HepG2 (cell line): ENCODE results near the gene PLCG2. TPM values are rescaled to one million over a fixed set of nuclear protein-coding genes. Genes with fewer than 3 reads are reported as not detected.

ENCODE experiments used
- ATAC-seq: fragments of 200-7000 bp; cut with Tn5 transposase; 3 replicates; pipeline ENCODE4 v1.9.1; 2020; ENCODE audit warnings: mild to moderate bottlenecking, moderate library complexity
- BruUV-seq: library from RNA; stranded (reverse); fragments of 400-500 nt; replicated peaks from 2 replicates; lab custom pipeline; 2021; lab: Mats Ljungman, UMichigan
- CTCF ChIA-PET: fragments of 300-600 bp; formaldehyde crosslinking; extraction: SDS; loops from one replicate; lab custom pipeline; 2021; ENCODE audit warnings: low total read pairs, inconsistent platforms, low intra/inter-chr PET ratio; lab: Yijun Ruan, JAX
- POLR2A ChIA-PET: fragments of 350-600 bp; sonication (Branson Sonifier 250); formaldehyde crosslinking; loops from one replicate; lab custom pipeline; 2020; ENCODE audit warnings: antibody characterized with exemption, inconsistent platforms; lab: Yijun Ruan, JAX
- DNase-seq: peaks from one replicate; pipeline ENCODE4 v3.0.0-alpha.2; 2015; ENCODE audit warnings: low spot score
- FAIRE-seq: peaks from 3 replicates; lab custom pipeline; 2011; peaks lifted over from hg19 to GRCh38; lab: Jason Lieb, UNC
- H2AFZ ChIP-seq: one replicate; pipeline ENCODE4 v1.6.1; 2011; ENCODE audit warnings: low read length, inconsistent platforms
- H3K27ac ChIP-seq: fragments of 300-600 bp; 3 replicates; pipeline ENCODE4 v1.8.0; 2011; ENCODE audit warnings: mixed run types, mild to moderate bottlenecking, mixed read lengths, low read length, inconsistent platforms; ENCODE audit not compliant: insufficient read depth; ENCODE audit errors: extremely low read length
- H3K27me3 ChIP-seq, 2 experiments: fragments of 200-600 bp in 1 of 2; 2 replicates in 1 of 2; 3 replicates in 1 of 2; pipeline versions ENCODE4 v1.6.0 to v1.8.0; 2011; ENCODE audit warnings: low read length in 2 of 2, mild to moderate bottlenecking in 2 of 2, moderate library complexity in 2 of 2, inconsistent platforms in 1 of 2; ENCODE audit not compliant: insufficient read depth in 2 of 2, control insufficient read depth in 1 of 2
- H3K36me3 ChIP-seq, 2 experiments: fragments of 200-600 bp in 1 of 2; replicated peaks in 1 of 2; 2 replicates in 1 of 2; 3 replicates in 1 of 2; pipeline versions ENCODE4 v1.5.1 to v1.8.0; 2011; ENCODE audit warnings: low read length in 2 of 2, inconsistent platforms in 1 of 2; ENCODE audit not compliant: insufficient read depth in 2 of 2, control insufficient read depth in 1 of 2
- H3K4me1 ChIP-seq: 2 replicates; pipeline ENCODE4 v1.5.1; 2012; ENCODE audit warnings: low read length, inconsistent platforms; ENCODE audit not compliant: insufficient read depth
- H3K4me2 ChIP-seq: 2 replicates; pipeline ENCODE4 v1.6.0; 2011; ENCODE audit warnings: low read depth, low read length, inconsistent platforms
- H3K4me3 ChIP-seq, 3 experiments: fragments of 200-600 bp in 1 of 3; sonication (generic), shearing (Covaris generic) in 1 of 3; replicated peaks in 1 of 3; 2 replicates each; pipeline ENCODE4 v1.5.1; 2011 to 2016; ENCODE audit warnings: low read length in 3 of 3, inconsistent platforms in 2 of 3, low read depth in 2 of 3, mild to moderate bottlenecking in 2 of 3, control low read depth in 1 of 3, mixed read lengths in 1 of 3; ENCODE audit not compliant: insufficient read depth in 1 of 3
- H3K79me2 ChIP-seq: one replicate; pipeline ENCODE4 v1.6.1; 2011; ENCODE audit warnings: low read length, inconsistent platforms; ENCODE audit not compliant: insufficient read depth
- H3K9ac ChIP-seq: 2 replicates; pipeline ENCODE4 v1.6.0; 2011; ENCODE audit warnings: mild to moderate bottlenecking, low read depth, low read length, inconsistent platforms; ENCODE audit not compliant: insufficient read depth
- H3K9me3 ChIP-seq: 2 replicates; pipeline ENCODE4 v1.5.1; 2012; ENCODE audit warnings: mild to moderate bottlenecking, low read length
- H4K20me1 ChIP-seq: 2 replicates; pipeline ENCODE4 v1.6.0; 2011; ENCODE audit warnings: inconsistent platforms, mild to moderate bottlenecking, low read length, moderate library complexity; ENCODE audit not compliant: insufficient read depth
- CHCHD3 ChIP-seq: sonication (generic); formaldehyde crosslinking; IDR thresholded peaks from 2 replicates; pipeline ENCODE4 v1.8.0; 2022; ENCODE audit warnings: mild to moderate bottlenecking, missing genetic modification reagents, moderate library complexity
- SMYD3 ChIP-seq: sonication (generic); formaldehyde crosslinking; IDR thresholded peaks from 2 replicates; pipeline ENCODE4 v1.8.1; 2023; ENCODE audit warnings: mild to moderate bottlenecking, missing genetic modification reagents
- YEATS4 ChIP-seq: sonication (generic); formaldehyde crosslinking; IDR thresholded peaks from 2 replicates; pipeline ENCODE4 v1.4.0; 2020; ENCODE audit warnings: missing genetic modification reagents, borderline replicate concordance
- ZNF577 ChIP-seq: sonication (generic); formaldehyde crosslinking; IDR thresholded peaks from 2 replicates; pipeline ENCODE4 v1.4.0; 2020; ENCODE audit warnings: mild to moderate bottlenecking, low read depth, missing genetic modification reagents, borderline replicate concordance
- WGBS: methylation state at CpG from one replicate; pipeline ENCODE4 v1.1.6; 2017; ENCODE audit warnings: low lambda C conversion rate; 5-methylcytosine and 5-hydroxymethylcytosine counted together
- in situ Hi-C: cut with HindIII; loops from 2 replicates; pipeline ENCODE4 v1.10.0; 2017; ENCODE audit warnings: low pct_unique_long_range_greater_than_20kb; ENCODE audit not compliant: extremely low pct_ligation_motif_present
- intact Hi-C: fragments of 100-400 bp; cut with micrococcal nuclease; formaldehyde crosslinking; loops from one replicate; pipeline ENCODE4 v1.10.0; 2022; ENCODE audit not compliant: unreplicated experiment
- polyA plus RNA-seq, 8 experiments: library from polyadenylated mRNA; depleted of rRNA in 3 of 8; stranded (reverse) in 7 of 8; unstranded in 1 of 8; fragments of >200 nt; fragmentation: Illumina TruSeq in 4 of 8; extraction: Trizol in 4 of 8; gene quantifications; 2 replicates each; pipeline versions ENCODE4 v1.2.1 to v1.2.3, GENCODE V29; 2011 to 2016; ENCODE audit warnings: low read depth in 4 of 8, missing spikeins in 1 of 8, mixed read lengths in 1 of 8; ENCODE audit not compliant: insufficient read depth in 1 of 8
- total RNA-seq, 5 experiments: library from RNA; depleted of rRNA; stranded (reverse); fragments of >200 nt; fragmentation: Illumina TruSeq; extraction: Trizol; gene quantifications; 2 replicates each; pipeline ENCODE4 v1.2.3, GENCODE V29; 2016; ENCODE audit warnings: low read depth in 1 of 5
- TF ChIP-seq, protein P1 (sequence below): sonication (generic); formaldehyde crosslinking; IDR thresholded peaks from 2 replicates; pipeline ENCODE4 v1.9.0; 2021; ENCODE audit warnings: missing genetic modification reagents, borderline replicate concordance
- TF ChIP-seq, protein P2 (sequence below): sonication (generic); formaldehyde crosslinking; IDR thresholded peaks from 2 replicates; pipeline ENCODE4 v1.5.1; 2020; ENCODE audit warnings: mild to moderate bottlenecking, missing genetic modification reagents, borderline replicate concordance
- TF ChIP-seq, protein P3 (sequence below): sonication (generic); formaldehyde crosslinking; IDR thresholded peaks from 2 replicates; pipeline ENCODE4 v1.5.1; 2020; ENCODE audit warnings: mild to moderate bottlenecking, missing genetic modification reagents, moderate library complexity
- TF ChIP-seq, protein P4 (sequence below): sonication (generic); formaldehyde crosslinking; IDR thresholded peaks from 2 replicates; pipeline ENCODE4 v1.8.0; 2022; ENCODE audit warnings: mild to moderate bottlenecking, missing genetic modification reagents; ENCODE audit not compliant: insufficient replicate concordance

Gene PLCG2
- total and polyA plus RNA-seq, 2 of the 13 experiments (the other 11 are each of a cell fraction or from before 2014, with no cell fraction given), result 0.13 to 0.18 TPM

DNA sequence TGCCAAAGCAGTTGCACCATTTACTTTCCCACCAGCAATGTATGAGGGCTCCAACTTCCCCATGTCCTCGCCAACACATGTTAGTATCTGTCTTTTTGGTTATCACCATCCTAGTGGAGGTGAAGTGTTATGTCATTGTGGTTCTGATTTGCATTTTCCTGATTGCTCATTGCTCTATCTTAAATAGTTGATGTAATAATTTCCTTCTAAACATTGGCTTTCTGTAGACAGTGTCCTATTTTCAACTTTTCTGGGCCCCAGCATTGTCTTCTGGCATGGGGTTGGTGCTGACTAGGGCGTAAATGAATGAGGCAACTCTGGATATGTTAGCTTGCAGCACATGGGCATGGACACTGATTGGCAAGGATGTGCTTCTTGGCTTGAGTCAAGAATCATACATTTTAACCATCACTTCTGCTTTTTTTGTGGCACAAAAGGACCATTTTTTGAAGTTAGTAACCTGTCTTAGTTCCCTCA is 25.1 kb downstream of the PLCG2 start (continued):
- TF ChIP-seq, protein P1, sequence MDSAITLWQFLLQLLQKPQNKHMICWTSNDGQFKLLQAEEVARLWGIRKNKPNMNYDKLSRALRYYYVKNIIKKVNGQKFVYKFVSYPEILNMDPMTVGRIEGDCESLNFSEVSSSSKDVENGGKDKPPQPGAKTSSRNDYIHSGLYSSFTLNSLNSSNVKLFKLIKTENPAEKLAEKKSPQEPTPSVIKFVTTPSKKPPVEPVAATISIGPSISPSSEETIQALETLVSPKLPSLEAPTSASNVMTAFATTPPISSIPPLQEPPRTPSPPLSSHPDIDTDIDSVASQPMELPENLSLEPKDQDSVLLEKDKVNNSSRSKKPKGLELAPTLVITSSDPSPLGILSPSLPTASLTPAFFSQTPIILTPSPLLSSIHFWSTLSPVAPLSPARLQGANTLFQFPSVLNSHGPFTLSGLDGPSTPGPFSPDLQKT (CRISPR knock-in tag), result no peak
- TF ChIP-seq, protein P2, sequence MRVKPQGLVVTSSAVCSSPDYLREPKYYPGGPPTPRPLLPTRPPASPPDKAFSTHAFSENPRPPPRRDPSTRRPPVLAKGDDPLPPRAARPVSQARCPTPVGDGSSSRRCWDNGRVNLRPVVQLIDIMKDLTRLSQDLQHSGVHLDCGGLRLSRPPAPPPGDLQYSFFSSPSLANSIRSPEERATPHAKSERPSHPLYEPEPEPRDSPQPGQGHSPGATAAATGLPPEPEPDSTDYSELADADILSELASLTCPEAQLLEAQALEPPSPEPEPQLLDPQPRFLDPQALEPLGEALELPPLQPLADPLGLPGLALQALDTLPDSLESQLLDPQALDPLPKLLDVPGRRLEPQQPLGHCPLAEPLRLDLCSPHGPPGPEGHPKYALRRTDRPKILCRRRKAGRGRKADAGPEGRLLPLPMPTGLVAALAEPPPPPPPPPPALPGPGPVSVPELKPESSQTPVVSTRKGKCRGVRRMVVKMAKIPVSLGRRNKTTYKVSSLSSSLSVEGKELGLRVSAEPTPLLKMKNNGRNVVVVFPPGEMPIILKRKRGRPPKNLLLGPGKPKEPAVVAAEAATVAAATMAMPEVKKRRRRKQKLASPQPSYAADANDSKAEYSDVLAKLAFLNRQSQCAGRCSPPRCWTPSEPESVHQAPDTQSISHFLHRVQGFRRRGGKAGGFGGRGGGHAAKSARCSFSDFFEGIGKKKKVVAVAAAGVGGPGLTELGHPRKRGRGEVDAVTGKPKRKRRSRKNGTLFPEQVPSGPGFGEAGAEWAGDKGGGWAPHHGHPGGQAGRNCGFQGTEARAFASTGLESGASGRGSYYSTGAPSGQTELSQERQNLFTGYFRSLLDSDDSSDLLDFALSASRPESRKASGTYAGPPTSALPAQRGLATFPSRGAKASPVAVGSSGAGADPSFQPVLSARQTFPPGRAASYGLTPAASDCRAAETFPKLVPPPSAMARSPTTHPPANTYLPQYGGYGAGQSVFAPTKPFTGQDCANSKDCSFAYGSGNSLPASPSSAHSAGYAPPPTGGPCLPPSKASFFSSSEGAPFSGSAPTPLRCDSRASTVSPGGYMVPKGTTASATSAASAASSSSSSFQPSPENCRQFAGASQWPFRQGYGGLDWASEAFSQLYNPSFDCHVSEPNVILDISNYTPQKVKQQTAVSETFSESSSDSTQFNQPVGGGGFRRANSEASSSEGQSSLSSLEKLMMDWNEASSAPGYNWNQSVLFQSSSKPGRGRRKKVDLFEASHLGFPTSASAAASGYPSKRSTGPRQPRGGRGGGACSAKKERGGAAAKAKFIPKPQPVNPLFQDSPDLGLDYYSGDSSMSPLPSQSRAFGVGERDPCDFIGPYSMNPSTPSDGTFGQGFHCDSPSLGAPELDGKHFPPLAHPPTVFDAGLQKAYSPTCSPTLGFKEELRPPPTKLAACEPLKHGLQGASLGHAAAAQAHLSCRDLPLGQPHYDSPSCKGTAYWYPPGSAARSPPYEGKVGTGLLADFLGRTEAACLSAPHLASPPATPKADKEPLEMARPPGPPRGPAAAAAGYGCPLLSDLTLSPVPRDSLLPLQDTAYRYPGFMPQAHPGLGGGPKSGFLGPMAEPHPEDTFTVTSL (CRISPR knock-in tag), result no peak

DNA sequence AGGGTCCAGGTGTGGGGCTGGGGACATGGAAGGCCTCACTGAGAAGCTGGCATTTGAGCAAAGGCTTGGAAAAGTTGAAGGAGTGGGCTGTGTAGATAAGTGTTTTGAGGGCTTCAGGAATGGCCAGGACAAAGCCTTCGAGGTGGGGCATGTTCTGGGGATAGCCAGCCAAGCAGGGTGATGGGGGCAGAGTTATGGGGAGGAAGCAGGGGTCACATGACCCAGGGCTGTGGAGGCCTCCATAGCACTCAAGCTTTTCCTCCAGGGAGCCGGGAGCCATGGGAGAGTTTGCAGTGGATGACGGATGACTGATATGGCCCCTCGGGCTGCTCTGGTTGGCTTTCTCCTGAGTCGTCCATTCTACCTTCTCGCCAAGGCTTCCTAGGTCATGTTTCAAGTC is 27.6 kb downstream of the PLCG2 start:
- DNase-seq (no peak), FAIRE-seq (no peak), ATAC-seq (no peak)
- no peak for TF ChIP-seq YEATS4
- TF ChIP-seq, protein P3, sequence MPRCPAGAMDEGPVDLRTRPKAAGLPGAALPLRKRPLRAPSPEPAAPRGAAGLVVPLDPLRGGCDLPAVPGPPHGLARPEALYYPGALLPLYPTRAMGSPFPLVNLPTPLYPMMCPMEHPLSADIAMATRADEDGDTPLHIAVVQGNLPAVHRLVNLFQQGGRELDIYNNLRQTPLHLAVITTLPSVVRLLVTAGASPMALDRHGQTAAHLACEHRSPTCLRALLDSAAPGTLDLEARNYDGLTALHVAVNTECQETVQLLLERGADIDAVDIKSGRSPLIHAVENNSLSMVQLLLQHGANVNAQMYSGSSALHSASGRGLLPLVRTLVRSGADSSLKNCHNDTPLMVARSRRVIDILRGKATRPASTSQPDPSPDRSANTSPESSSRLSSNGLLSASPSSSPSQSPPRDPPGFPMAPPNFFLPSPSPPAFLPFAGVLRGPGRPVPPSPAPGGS (CRISPR knock-in tag), result no peak
- TF ChIP-seq, protein P4, sequence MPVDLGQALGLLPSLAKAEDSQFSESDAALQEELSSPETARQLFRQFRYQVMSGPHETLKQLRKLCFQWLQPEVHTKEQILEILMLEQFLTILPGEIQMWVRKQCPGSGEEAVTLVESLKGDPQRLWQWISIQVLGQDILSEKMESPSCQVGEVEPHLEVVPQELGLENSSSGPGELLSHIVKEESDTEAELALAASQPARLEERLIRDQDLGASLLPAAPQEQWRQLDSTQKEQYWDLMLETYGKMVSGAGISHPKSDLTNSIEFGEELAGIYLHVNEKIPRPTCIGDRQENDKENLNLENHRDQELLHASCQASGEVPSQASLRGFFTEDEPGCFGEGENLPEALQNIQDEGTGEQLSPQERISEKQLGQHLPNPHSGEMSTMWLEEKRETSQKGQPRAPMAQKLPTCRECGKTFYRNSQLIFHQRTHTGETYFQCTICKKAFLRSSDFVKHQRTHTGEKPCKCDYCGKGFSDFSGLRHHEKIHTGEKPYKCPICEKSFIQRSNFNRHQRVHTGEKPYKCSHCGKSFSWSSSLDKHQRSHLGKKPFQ (CRISPR knock-in tag), result no peak
- TF ChIP-seq ZNF577 (CRISPR knock-in tag), result no peak
- no peak for TF ChIP-seq CHCHD3
- no peak for TF ChIP-seq SMYD3 (CRISPR knock-in tag)
- no TSS peak for BruUV-seq
- intact Hi-C loops, result no loop called here
- H2AFZ ChIP-seq, result no peak overlapping the region
- no peaks in the 10 kb centered on the region for H4K20me1 ChIP-seq
- no peaks in the 10 kb centered on the region for H3K79me2 ChIP-seq
- no peaks in the 10 kb centered on the region for H3K36me3 ChIP-seq
- H3K4me2 ChIP-seq, result no peak overlapping the region
- no peak overlapping the region for H3K9ac ChIP-seq
- peaks cover 0 to 30% of the 10 kb centered on the region in 2 experiments; a peak in 4 of 5 replicates for H3K27me3 ChIP-seq
- H3K27ac ChIP-seq, result no peak overlapping the region
- CTCF ChIA-PET, result no interaction called here
- POLR2A ChIA-PET, result no interaction called here
- 8% methylated on average over 6 of the region's 6 CpGs for WGBS
- in situ Hi-C loops, result no loop called here
- no peaks in the 10 kb centered on the region for H3K9me3 ChIP-seq
- no peak overlapping the region for H3K4me3 ChIP-seq
- H3K4me1 ChIP-seq, result peaks cover 11% of the 10 kb centered on the region
